HCT116 (cell line): ENCODE data around the gene KCNS3. TPM values are rescaled to one million over a fixed set of nuclear protein-coding genes. Genes with fewer than 3 reads are reported as not detected.

Experiments used
- ATAC-seq: fragments of 200-7000 bp; cut with Tn5 transposase; 2 replicates; pipeline ENCODE4 v1.9.1; 2020; ENCODE audit warnings: mild to moderate bottlenecking, moderate library complexity
- BruUV-seq: library from RNA; stranded (reverse); fragments of 400-500 nt; replicated peaks from 2 replicates; lab custom pipeline; 2021; lab: Mats Ljungman, UMichigan
- CTCF ChIA-PET: fragments of 300-600 bp; sonication (Branson Sonifier 250); formaldehyde crosslinking; loops from one replicate; lab custom pipeline; 2021; ENCODE audit warnings: antibody characterized with exemption; lab: Charles Lee
- POLR2A ChIA-PET: fragments of 300-600, 350-600 bp; sonication (Branson Sonifier 250); formaldehyde crosslinking; loops from one replicate; lab custom pipeline; 2021; ENCODE audit warnings: antibody characterized with exemption; lab: Charles Lee
- RAD21 ChIA-PET, 2 experiments: fragments of 300-600 bp; sonication (Branson Sonifier 250); formaldehyde crosslinking; loops; one replicate each; lab custom pipeline; 2023; ENCODE audit warnings: low total read pairs in 2 of 2; ENCODE audit not compliant: uncharacterized antibody in 2 of 2, unreplicated experiment in 2 of 2, low non-redundant PET in 1 of 2; lab: Charles Lee
- DNase-seq: peaks from one replicate; pipeline ENCODE4 v3.0.0-alpha.2; 2010; ENCODE audit warnings: low read depth, low spot score
- H2AFZ ChIP-seq: fragments of 200-600 bp; shearing (Covaris generic), sonication (generic); 2 replicates; pipeline ENCODE4 v1.6.1; 2017; ENCODE audit warnings: low read depth, mixed run types, mixed read lengths, antibody characterized with exemption, low read length; ENCODE audit not compliant: poor library complexity, severe bottlenecking
- H3K27ac ChIP-seq: 2 replicates; pipeline ENCODE4 v1.5.1; 2012; ENCODE audit warnings: low read depth, low read length
- H3K27me3 ChIP-seq: fragments of 200-600 bp; sonication (generic); 2 replicates; pipeline ENCODE4 v1.6.1; 2016; ENCODE audit warnings: mixed run types, low read length, mixed read lengths; ENCODE audit not compliant: insufficient read depth
- H3K36me3 ChIP-seq, 2 experiments: fragments of 200-500 bp in 1 of 2; fragments of 200-600 bp in 1 of 2; sonication (Bioruptor generic) in 1 of 2; sonication (generic) in 1 of 2; 2 replicates each; pipeline versions ENCODE4 v1.5.1 to v1.6.1; 2014 to 2016; ENCODE audit warnings: low read length in 2 of 2, inconsistent platforms in 1 of 2, mixed read lengths in 1 of 2, mixed run types in 1 of 2; ENCODE audit not compliant: insufficient read depth in 2 of 2, control insufficient read depth in 1 of 2
- H3K4me1 ChIP-seq, 2 experiments: fragments of 200-600 bp in 1 of 2; sonication (generic) in 1 of 2; 2 replicates each; pipeline versions ENCODE4 v1.5.1 to v1.6.1; 2012 to 2017; ENCODE audit warnings: low read length in 2 of 2, inconsistent platforms in 1 of 2, mild to moderate bottlenecking in 1 of 2, mixed read lengths in 1 of 2, mixed run types in 1 of 2, moderate library complexity in 1 of 2; ENCODE audit not compliant: insufficient read depth in 2 of 2, control insufficient read depth in 1 of 2
- H3K4me2 ChIP-seq: fragments of 200-600 bp; sonication (generic); 2 replicates; pipeline ENCODE4 v1.6.1; 2017; ENCODE audit warnings: mixed run types, low read length, mixed read lengths
- H3K4me3 ChIP-seq, 2 experiments: fragments of 200-600 bp in 1 of 2; sonication (generic) in 1 of 2; replicated peaks in 1 of 2; 2 replicates each; pipeline ENCODE4 v1.5.1; 2011 to 2016; ENCODE audit warnings: low read length in 2 of 2, control low read depth in 1 of 2, low read depth in 1 of 2, mild to moderate bottlenecking in 1 of 2, mixed read lengths in 1 of 2, mixed run types in 1 of 2
- H3K79me2 ChIP-seq: fragments of 200-600 bp; sonication (generic); 2 replicates; pipeline ENCODE4 v1.6.1; 2017; ENCODE audit warnings: mild to moderate bottlenecking, mixed run types, low read length, moderate library complexity, mixed read lengths; ENCODE audit not compliant: insufficient read depth
- H3K9ac ChIP-seq: fragments of 200-600 bp; sonication (generic); 2 replicates; pipeline ENCODE4 v1.6.1; 2016; ENCODE audit warnings: low read length, mixed read lengths
- H3K9me2 ChIP-seq: fragments of 200-600 bp; sonication (generic), shearing (Covaris generic); 2 replicates; pipeline ENCODE4 v1.6.1; 2017; ENCODE audit warnings: mixed run types, mild to moderate bottlenecking, moderate library complexity; ENCODE audit not compliant: insufficient read depth
- H3K9me3 ChIP-seq, 2 experiments: fragments of 200-500 bp in 1 of 2; fragments of 200-600 bp in 1 of 2; sonication (Bioruptor generic) in 1 of 2; sonication (generic) in 1 of 2; 2 replicates each; pipeline ENCODE4 v1.6.1; 2014 to 2017; ENCODE audit warnings: low read length in 2 of 2, mixed read lengths in 2 of 2, inconsistent platforms in 1 of 2, low read depth in 1 of 2, mild to moderate bottlenecking in 1 of 2, mixed run types in 1 of 2, moderate library complexity in 1 of 2; ENCODE audit not compliant: control insufficient read depth in 1 of 2, insufficient read depth in 1 of 2
- H4K20me1 ChIP-seq: fragments of 200-600 bp; sonication (generic), shearing (Covaris generic); 2 replicates; pipeline ENCODE4 v1.6.1; 2017; ENCODE audit warnings: mixed run types, mild to moderate bottlenecking, moderate library complexity; ENCODE audit not compliant: insufficient read depth
- CBX3 ChIP-seq: IDR thresholded peaks from 2 replicates; pipeline ENCODE4 v1.6.1; 2012; ENCODE audit warnings: low read depth
- CEBPB ChIP-seq: IDR thresholded peaks from 2 replicates; pipeline ENCODE4 v1.6.1; 2012; ENCODE audit warnings: low read depth
- CTCF ChIP-seq, 3 experiments: fragments of 200-600 bp in 1 of 3; sonication (generic) in 1 of 3; IDR thresholded peaks in 2 of 3; conservative IDR thresholded peaks in 1 of 3; 2 replicates each; pipeline ENCODE4 v1.5.1; 2012 to 2017; ENCODE audit warnings: low read depth in 2 of 3, low read length in 2 of 3, antibody characterized with exemption in 1 of 3, borderline replicate concordance in 1 of 3, control low read depth in 1 of 3, mild to moderate bottlenecking in 1 of 3, mixed read lengths in 1 of 3, mixed run types in 1 of 3, moderate library complexity in 1 of 3; ENCODE audit not compliant: insufficient read depth in 1 of 3
- MAX ChIP-seq: IDR thresholded peaks from 2 replicates; pipeline ENCODE4 v1.6.1; 2012
- RAD21 ChIP-seq: IDR thresholded peaks from 2 replicates; pipeline ENCODE4 v1.6.1; 2012; ENCODE audit warnings: low read depth, mild to moderate bottlenecking
- SIN3A ChIP-seq: IDR thresholded peaks from 2 replicates; pipeline ENCODE4 v1.6.1; 2012; ENCODE audit warnings: low read depth
- ZFX ChIP-seq: fragments of 450-650 bp; IDR thresholded peaks from 2 replicates; pipeline ENCODE4 v1.6.1; 2017
- ZNF274 ChIP-seq: fragments of 200-500 bp; sonication (Bioruptor generic); IDR thresholded peaks from 2 replicates; pipeline ENCODE4 v1.6.1; 2014; ENCODE audit warnings: mild to moderate bottlenecking, low read depth, low read length, inconsistent platforms
- intact Hi-C: fragments of 100-400 bp; cut with micrococcal nuclease; formaldehyde crosslinking; loops from 2 replicates; pipeline ENCODE4 v1.10.0; 2022
- total RNA-seq: library from RNA; stranded (reverse); gene quantifications from one replicate; pipeline ENCODE4 v1.2.1, GENCODE V29; 2021; ENCODE audit not compliant: unreplicated experiment
- TF ChIP-seq, protein P1 (sequence below): IDR thresholded peaks from 2 replicates; pipeline ENCODE4 v1.6.1; 2012

KCNS3 gene
- total RNA-seq, 1 experiment from 2014 or later, result 5.2 TPM

DNA sequence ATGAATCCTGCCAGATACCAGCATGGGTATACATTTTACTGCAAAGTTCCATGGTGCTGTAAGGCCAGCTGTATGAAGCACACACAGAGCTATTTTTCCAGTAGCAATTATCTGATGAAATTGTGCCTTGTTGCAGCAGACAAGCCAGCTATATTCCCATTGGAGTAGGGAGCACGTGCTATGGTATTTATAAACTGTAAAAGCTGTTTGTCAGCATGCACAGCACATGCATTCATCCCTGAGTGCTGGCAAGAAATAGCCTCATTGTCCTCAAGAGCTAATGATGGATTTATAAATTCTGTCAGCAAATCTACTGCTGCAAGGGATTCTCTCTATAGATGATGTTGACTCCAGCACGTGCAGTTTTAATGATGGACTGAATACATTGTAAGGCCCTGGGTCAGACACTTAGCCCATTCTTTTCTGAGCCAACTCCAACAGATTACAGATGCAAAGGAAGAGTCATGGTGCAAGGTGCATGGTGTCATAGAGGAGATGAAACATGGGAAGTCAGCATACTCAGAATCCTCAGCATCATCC is 61.7 kb downstream of the KCNS3 start:
- POLR2A ChIA-PET, result no interaction called here

More for the DNA sequence above, 61.7 kb downstream of the KCNS3 start:
- no peak overlapping the region for H2AFZ ChIP-seq
- H3K79me2 ChIP-seq, result no peaks in the 10 kb centered on the region
- RAD21 ChIA-PET, result no interaction called here
- CTCF ChIA-PET, result no interaction called here
- no peaks in the 10 kb centered on the region for H3K36me3 ChIP-seq
- H3K9me3 ChIP-seq, result no peaks in the 10 kb centered on the region
- TF ChIP-seq CEBPB (no peak), MAX (no peak), RAD21 (no peak), CBX3 (no peak), CTCF (IDR thresholded peaks at IDR 0.05 in 2 of 3, conservative IDR thresholded peaks at IDR 0.05 in 1 of 3; ENCODE audit: borderline replicate concordance in 1 of 3, insufficient read depth in 1 of 3, low read depth in 2 of 3, low read length in 2 of 3) (no peak), ZFX (no peak), ZNF274 (no peak), SIN3A (no peak)
- TF ChIP-seq, protein P1, sequence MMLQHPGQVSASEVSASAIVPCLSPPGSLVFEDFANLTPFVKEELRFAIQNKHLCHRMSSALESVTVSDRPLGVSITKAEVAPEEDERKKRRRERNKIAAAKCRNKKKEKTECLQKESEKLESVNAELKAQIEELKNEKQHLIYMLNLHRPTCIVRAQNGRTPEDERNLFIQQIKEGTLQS, result no peak
- peaks cover 15% of the 10 kb centered on the region; the same call in 1 of the 2 replicates for H3K27me3 ChIP-seq
- no peaks in the 10 kb centered on the region for H3K9me2 ChIP-seq
- no peak overlapping the region for H3K4me2 ChIP-seq
- DNase-seq, result no peak
- no peak for ATAC-seq
- BruUV-seq, result no TSS peak
- no peak overlapping the region for H3K27ac ChIP-seq
- H3K4me3 ChIP-seq, result no peak overlapping the region
- no peaks in the 10 kb centered on the region for H3K4me1 ChIP-seq
- no peaks in the 10 kb centered on the region for H4K20me1 ChIP-seq
- H3K9ac ChIP-seq, result no peak overlapping the region
- intact Hi-C loops, result no loop called here
